NCI-H146 (cell line): ENCODE measurements around the gene SPINK2.

Source experiments
- DNase-seq: peaks from one replicate; lab custom pipeline; 2025; lab: John Stamatoyannopoulos, UW

SPINK2 gene, protein sequence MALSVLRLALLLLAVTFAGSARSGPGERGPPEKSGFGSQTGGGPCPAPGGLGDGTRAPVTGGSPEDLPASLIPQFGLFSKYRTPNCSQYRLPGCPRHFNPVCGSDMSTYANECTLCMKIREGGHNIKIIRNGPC

DNA sequence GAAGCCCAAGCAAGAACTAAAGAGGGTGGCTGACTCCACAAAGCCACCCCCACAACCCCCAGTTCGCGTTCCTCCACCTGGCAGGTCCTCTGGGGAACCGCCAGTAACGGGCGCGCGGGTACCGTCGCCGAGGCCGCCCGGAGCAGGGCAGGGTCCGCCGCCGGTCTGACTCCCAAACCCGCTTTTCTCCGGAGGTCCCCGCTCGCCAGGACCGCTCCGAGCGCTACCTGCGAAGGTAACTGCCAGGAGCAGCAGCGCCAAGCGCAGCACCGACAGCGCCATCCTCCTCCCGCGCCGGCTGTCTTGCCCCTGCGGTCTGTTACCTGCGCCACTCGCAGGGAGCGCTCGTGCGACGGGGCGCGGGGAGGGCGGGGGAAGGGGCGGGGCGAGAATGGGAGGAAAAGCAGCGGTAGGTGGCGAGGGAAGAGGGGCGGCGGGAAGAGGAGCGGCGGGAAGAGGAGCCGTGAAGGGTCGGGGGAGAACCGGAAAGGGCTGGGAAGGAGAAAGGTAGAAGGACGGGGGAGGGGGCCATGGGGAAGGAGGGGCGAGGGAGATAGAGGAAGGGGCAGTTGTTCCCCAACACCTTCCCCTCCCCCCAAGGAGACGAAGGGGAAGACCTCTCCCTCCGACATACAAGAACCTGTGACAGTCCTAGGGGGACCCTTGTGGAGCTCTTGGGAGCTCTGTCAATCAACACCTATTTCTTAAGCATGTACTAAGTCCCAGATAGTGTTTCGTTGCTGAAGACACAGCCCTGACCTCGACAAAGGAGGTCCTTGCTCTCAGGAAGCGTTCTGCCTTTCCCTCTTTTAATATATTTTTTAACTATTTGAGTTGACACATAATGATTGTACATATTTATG is at the start of gene SPINK2:
SPINK2 (minus strand) TSS at position 321 of the 863 bp plus-strand sequence; CDS start at position 282, 39 bp downstream.
- DNase-seq: peak; percentile 36

DNA sequence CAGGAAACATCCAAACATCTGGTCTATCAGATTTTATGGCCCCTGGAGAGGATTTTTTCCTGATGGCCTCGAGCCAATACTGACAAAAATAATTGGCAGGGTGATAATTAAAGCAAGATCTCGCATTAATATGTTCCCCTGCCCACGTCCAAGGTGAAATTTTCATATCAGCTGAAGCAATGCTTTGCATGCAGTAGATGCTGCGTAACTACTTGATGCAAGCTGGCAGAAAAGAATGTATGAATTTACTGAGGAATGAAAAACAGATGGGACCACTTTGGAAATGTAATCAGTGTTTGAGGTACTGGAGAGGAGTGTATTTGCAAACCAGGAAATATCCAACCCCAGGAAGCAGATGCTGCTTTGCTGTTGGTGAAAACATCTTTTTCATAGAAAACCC is 49.4 kb upstream of the SPINK2 start:
- no peak for DNase-seq

DNA sequence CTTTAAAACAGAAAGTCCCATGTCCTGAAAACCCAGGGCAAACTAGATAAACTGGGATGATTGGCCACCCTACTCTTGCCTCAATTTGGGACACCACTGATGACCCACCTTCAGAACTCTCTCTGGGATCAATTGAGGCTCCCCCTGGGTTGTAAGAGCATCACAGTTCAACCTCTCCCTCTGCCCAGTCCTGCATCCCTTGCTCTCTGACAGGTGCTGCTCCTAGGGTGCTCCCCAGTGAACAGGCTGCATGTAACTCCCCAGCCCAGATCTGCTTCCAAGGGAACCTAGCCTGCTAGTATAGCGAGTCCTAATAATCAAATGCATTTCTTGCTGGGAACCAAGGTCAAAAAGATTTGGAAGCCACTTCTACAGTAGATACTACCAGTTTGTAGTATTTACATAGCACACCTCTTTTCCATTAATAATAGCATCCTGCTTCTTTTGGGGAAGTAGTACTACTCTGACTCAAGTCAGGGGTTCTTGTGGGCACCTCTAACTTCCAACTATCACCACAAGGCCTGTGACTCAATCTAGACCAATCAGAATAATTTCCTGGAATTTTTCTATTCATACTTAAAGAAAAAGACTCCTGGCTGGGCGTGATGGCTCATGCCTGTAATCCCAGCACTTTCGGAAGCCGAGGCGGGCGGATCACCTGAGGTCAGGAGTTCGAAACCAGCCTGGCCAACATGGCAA is 42.1 kb upstream of the SPINK2 start:
- DNase-seq: no peak

DNA sequence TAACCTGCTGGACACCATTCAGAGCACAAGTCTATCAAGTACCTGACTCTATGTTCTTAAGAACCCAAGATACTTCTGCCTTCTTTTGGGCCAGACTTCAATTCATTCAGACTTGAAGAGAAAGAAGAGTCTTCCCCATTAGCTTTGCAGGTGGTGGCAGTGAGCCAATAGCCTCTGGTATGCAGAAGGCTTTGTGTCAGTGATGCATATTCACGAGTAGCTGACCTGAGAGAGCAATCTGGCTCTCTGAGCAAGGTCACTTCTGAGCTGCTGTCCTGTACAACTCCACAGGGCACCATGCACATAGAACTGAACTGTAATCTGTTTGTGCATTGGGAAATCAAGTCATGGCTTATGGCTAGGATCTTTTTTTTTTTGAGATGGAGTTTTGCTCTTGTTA is 39.9 kb upstream of the SPINK2 start:
- no peak for DNase-seq

DNA sequence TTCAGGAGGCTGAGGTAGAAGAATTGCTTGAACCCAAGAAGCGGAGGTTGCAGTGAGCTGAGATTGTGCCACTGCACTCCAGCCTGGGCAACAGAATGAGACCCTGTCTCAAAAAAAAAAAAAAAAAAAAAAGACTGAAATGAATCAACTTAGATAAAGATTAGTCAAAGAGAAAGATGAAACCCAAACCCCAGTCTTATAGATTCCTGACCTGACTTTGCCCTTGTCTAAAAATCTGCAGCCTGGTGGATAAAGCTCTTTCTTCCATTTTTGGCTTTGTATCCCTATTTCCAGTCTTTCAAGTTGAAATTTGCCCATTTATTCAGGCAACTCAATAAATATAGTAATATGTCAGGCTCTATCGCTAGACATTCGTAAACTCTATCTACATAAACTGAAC is 39.3 kb upstream of the SPINK2 start:
- DNase-seq: no peak

DNA sequence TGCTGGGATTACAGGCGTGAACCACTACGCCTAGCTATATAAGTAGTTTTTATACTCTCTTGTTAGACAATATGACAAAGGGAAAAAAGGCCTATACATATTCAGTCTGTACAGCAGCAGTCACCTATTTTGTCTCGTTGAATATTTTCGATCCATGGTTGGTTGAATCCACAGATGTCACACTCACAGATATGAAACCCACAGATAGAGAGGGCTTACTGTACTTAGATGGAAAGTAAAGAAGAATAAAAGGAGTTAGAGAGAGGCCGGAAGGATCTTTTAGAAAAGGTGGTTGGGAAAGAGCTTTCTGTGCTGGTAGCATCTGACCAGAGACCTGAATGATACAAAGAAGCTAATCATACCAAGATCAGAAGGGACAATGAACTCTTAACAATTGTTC is 38.3 kb upstream of the SPINK2 start:
- DNase-seq: no peak

DNA sequence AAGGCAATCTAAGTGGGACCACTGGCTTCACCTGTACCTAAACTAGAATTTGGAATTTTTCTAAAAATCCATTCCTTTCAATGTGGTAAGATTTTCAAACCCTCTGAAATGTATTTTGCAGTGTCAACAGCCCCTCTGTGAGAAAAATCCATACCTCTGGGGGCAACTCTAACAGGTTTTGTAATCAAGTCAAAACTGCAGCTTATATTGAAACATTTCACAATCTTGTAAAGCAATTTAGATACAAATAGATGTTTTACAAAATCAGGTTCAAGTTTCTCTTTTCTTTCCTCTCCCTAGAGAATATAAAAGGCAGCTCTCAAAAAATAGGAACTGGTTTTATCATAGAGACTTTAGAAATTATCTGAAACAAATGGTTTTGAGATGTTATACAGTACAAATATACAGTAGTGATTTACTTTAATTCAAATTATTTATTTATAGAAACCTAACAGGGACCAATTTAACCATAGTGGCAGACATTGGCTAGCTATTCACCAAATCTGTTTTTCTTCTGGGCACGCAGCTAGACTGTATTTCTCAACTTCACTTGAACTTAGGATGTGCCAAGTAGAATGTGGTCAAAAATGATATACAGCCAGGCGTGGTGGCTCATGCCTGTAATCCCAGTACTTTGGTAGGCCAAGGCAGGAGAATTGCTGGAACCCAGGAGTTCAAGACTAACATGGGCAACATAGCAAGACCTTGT is 36.3 kb upstream of the SPINK2 start:
- no peak for DNase-seq

DNA sequence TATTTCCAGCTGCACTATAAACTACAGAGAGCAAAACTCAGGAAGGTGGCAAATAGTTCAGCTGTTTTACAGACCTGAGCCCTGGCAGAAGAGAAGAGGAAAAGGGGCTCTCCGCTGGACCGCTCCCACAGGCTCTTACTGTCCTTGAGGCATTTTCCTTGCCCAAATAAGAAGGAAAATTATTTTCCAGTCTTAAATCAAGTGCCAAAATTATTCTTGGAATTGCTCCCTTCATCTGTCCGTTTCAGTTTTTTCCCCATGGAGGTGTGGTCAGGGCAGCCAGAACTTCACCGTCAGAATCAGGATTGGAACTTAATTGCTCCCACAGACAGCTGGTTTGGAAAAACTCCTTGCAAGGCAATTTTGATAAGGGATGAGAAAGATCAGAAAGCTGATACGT is 35.2 kb upstream of the SPINK2 start:
- DNase-seq: no peak

DNA sequence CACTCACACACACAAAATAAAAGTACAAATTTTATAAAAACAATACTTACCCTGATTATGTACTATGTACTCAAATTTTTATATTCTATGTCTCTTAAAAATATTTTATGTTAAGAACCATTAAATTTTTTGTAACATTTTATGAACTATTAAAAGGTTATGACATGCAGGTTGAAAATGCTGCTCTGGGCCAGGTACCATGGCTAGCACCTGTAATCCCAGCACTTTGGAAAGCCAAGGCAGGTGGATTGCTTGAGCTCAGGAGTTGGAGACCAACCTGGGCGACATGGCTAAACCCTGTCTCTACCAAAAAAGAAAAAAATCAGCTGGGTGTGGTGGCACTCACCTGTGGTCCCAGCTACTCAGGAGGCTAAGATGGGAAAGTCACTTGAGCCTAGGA is 29.4 kb upstream of the SPINK2 start:
- DNase-seq: no peak

DNA sequence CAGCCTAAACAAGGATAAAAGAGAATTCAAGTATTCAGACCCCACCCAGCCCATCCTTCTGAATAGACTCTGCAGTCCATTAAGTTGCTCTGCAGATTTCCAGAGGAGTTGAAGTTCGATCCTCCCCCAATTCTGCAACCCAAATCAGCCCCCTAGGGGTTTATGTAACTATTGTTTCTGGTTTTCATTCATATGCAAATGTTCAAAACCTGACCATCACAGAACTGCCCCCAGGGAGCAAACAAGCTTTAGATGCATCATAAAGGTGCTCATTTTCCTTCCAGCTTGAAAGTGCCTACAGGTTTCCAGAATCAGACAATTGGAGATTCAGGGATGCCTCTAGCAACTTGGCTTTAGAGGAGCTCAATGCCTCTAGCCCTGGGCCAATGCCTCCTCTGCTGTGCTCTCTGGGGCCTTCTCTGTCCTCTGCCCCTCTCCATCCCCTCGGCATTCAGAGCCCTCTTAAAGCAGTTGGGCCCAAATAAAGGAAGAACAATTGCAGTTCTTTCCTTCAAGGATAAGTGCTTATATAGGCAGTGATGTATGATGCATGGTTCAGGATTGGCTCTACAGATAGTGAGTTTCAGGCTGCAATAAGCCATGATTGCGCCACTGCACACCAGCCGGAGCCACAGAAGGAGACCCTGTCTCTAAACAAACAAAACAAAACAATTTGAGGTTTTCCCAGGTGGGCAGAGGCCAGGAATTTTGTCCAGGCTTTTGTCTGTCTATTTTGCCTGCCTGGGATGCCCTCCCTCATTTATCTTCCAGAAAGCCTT is 23.5 kb upstream of the SPINK2 start:
- DNase-seq: no peak

DNA sequence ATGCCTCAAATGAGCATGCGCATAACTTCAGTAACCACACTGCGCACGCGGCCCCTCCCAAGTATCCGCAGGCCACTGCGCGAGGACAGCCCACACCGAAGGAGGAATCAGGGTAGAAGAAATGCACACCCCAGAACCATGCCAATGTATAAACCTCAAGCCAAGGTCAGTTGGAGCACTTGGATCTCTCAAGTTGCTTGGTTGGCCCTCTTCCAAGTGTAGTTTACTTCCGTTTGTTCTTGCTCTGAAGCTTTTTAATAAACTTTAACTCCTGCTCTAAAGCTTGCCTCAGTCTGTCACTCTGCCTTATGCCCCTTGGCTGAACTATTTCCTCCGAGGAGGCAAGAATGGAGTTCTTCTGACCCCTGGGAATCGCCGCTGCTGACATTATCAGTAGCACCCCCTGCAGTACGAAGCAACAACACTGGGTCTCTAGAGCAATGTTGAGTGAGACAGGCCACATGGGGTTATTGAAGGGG is 22.0 kb upstream of the SPINK2 start:
- DNase-seq: no peak

DNA sequence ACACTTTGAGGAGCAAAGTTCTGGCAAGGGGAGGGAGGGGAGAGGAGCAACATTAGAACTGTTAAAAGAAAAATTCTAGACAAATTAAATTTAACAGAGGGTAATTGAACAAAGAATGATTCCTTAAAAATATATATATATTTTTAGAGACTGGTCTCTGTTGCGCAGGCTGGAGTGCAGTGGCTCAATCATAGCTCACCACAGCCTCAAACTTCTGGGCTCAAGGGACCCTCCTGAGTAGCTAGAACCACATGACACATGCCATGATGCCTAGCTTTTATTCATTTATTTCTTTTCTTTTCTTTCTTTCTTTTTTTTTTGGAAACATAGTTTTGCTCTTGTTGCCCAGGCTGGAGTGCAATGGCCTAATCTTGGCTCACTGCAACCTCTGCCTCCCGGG is 19.1 kb upstream of the SPINK2 start:
- no peak for DNase-seq

DNA sequence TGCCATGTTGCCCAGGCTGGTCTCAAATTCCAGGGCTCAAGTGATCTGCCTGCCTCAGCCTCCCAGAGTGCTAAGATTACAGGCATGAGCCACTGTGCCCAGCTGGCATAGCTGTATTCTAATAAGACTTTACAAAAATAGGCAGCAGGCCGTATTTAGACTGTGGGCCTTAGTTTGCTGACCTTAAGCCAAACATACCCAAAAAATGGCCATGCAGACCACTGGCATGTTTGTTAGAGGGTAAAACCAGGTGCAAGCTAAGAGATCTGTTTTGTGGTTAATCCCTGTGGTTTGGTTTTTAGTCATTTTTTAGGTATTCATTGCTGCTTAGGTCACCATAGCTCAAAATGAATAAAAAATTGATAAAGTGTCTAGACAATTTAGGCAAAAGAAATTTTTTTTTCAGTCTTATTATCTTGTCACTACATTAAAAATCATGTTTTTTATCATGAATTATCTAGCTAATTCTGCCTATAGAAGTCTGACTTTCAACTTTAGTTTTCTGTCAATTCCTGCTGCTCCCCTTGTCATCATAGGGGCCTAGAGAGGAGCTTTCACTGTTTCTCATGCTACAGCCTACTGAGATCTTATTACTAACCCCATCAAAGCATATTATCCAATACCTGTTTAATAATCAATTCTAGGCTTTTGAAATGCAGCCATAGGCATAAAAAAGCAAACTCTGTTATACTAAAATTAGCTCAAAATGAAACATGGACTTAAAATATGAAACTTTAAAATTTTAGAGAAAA is 7.5 kb upstream of the SPINK2 start:
- no peak for DNase-seq

DNA sequence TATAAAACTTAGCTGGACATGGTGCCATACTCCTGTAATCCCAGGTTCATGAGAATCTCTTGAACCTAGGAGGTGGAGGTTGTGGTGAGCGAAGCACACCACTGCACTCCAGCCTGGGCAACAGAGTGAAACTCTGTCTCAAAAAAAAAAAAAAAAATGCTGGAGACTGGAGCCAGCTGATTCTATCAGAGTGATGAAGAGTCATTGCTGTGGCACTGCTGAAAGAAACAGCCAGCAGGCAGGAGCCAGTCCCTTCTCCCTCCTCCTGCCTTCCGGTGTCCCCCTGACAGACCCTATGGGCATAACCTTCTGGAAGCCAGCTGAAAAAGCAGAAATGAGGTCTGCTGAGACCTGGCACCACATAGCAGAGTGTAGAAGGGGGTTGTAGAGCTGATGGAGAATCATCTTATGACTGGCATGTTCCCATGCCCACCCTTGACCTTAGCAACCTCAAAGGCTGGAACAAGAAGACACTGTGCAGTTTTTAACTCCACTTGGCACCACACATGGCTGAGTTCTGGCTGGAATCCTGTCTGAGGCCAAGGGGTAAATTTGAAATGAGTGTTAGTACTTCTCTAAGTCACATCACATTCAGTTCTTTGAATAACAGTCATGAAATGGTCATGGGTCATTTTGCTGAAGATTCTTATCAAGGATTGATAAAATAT is 2.6 kb upstream of the SPINK2 start:
- no peak for DNase-seq

DNA sequence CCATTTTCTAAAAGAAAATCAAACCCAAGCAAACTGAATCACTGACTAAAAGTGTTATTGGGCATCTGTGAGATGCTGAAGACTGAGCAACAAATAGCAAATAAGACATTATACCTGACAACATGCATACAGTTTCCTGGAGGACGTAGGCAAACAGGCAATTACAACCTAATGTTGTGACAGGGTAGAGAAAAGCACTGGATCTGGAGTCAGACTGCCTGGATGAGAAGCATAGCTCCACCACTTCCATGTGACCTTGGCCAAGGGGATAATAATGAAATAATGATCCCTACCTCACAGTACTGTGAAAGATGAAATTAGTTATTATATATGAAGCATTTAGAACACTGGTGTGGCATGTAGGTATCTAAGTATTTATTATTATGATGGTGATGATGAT is 2.7 kb downstream of the SPINK2 start:
- DNase-seq: no peak

DNA sequence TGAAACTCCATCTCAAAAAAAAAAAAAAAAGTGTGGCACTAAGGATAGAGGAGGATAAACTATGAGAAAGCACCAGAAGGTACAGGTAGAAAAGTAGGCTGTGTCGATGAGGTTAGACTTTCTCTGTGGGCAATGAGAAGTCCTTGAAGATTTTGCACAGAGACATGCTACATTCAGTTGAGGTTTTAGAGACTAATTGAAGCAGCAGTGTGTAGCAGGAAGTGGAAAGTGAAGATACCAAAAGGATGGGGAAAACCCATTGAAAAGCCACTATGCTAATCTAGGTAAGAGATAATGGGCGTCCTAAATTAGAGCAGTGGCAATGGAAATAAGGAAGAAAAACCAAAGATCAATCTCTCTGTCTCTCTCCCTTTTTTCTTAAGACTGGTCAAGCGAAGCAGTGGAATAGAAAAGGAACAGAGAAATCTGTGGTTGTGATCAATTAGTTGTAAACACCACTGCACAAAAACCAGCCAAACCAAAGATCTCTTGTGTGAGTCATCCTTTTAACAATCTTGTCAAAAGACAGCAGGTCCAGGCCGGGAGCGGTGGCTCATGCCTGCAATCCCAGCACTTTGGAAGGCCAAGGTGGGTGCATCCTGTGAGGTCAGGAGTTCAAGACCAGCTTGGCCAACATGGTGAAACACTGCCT is 3.5 kb downstream of the SPINK2 start:
- no peak for DNase-seq

DNA sequence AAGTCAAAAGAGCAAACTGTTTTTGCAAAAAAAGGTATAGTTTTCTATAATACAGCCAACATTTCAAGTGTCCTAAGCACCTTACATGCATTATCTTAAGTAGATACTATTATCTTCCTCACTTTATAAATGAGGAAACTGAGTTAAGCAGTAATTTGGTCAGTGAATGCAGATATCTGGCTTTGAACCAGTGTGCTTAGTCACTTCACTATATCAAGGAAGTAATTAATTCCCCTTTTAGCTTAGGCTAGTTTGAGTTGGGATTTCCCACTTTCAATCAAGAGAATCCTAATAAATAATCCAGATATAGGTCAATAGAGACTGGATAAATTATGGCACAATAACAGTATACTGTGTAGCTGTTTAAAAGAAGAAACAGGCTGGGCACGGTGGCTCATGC is 14.8 kb downstream of the SPINK2 start:
- no peak for DNase-seq

DNA sequence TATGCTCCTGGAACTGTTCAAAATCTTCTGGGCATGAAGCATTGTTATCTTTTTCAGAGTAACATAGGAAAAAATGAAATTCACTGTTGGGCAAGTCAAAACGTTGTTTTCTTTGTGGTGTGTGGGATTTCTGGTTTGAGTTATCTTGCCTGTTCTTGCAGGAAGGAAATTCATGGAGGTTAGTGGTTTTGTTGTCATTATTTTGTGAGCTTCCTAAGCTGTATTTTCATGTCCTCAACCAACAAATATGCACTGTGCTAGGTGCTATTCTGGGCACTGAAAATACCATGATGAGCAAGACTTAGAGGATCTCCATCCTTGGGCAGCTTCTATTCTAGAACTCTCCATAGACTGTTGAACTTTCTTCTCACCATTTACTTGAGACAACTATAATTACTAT is 16.9 kb downstream of the SPINK2 start:
- no peak for DNase-seq

DNA sequence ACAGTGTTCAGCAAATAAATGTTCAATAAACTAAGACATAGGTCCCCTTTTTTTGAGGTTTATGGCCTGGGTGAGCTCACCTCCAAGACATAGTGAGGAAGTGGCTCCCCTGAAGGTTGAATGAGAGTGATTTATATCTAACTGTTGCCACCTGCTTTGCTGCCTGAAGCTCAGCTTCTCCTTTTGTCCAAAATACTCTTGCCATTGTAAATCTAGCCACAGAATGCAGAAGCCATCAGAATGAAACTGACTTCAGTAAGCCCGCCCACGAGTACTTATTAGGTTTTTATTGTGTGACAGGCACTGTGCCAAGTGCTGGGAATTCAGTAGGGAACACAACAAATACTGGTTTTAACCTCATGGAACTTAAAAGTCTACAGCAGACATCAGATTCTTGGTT is 18.0 kb downstream of the SPINK2 start:
- DNase-seq: no peak
